ENCODE measurements around the gene SGSM1.

DNA sequence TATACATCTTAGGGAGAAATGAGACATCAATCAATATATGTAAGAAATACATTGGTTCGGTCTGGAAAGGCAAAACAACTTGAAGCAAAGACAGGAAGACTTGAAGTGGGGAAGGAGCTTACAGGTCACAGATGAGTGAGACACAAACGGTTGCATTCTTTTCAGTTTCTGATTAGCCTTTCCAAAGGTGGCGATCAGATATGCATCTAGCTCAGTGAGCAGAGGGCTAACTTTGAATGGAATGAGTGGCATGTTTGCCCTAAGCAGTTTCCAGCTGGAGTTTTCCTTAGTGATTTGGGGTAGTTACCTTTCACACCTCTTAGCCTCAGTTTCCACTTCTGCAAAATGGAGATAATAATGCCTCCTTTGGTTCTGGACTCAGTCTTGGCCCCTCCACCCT is 124.7 kb downstream of the SGSM1 start:
- TF ChIP-seq, protein P1, sequence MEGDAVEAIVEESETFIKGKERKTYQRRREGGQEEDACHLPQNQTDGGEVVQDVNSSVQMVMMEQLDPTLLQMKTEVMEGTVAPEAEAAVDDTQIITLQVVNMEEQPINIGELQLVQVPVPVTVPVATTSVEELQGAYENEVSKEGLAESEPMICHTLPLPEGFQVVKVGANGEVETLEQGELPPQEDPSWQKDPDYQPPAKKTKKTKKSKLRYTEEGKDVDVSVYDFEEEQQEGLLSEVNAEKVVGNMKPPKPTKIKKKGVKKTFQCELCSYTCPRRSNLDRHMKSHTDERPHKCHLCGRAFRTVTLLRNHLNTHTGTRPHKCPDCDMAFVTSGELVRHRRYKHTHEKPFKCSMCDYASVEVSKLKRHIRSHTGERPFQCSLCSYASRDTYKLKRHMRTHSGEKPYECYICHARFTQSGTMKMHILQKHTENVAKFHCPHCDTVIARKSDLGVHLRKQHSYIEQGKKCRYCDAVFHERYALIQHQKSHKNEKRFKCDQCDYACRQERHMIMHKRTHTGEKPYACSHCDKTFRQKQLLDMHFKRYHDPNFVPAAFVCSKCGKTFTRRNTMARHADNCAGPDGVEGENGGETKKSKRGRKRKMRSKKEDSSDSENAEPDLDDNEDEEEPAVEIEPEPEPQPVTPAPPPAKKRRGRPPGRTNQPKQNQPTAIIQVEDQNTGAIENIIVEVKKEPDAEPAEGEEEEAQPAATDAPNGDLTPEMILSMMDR (conservative IDR thresholded peaks at IDR 0.05 in 1 of 2, IDR thresholded peaks at IDR 0.05 in 1 of 2; ENCODE audit: low read depth in 1 of 2, low read length in 2 of 2): no peak
- no peak for TF ChIP-seq EZH2 (IDR thresholded peaks at IDR 0.05; ENCODE audit: low read length, missing control alignments)

Measured in fibroblast of lung (primary cell).